ENCODE data around the gene ZP1.

DNA sequence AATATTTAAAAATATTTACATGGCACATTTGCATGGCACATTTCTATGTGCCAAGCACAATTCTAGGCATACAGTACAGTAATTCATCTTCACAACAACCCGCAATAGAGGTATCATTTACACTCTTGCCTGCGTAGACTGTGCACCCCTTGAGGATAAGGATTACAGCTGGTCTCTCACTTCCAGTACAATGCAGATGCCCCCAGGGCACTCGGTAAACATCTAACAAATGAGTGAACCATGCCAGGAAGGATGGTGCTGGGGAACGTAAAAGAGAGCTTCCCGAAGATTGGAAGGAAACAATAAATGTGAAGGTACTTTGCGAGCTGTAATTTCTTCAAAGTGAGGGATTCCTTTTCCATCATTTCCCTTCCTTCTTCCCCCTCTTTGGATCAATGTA is 37.7 kb downstream of the ZP1 start:
- no peak for TF ChIP-seq YY1 (IDR thresholded peaks at IDR 0.05; ENCODE audit: insufficient read depth, insufficient read length)
- TF ChIP-seq SUZ12 (IDR thresholded peaks at IDR 0.05; ENCODE audit: extremely low read depth, insufficient read depth, insufficient read length) = no peak
- TF ChIP-seq ZNF274 (IDR thresholded peaks at IDR 0.05; ENCODE audit: low read depth, low read length) = no peak
